SK-N-SH treated with all-trans-retinoic acid at 6 μM for 48 hours (cell line): ENCODE data around the gene DNAAF5.

Source experiments
- ATAC-seq: fragments of 200-7000 bp; cut with Tn5 transposase; 3 replicates; pipeline ENCODE4 v1.9.1; 2020; ENCODE audit warnings: mild to moderate bottlenecking, moderate library complexity
- ARNTL ChIP-seq: fragments of 450-650 bp; formaldehyde crosslinking; IDR thresholded peaks from 2 replicates; pipeline ENCODE4 v1.5.0; 2020; ENCODE audit warnings: low read depth, mild to moderate bottlenecking, moderate library complexity, borderline replicate concordance
- BACH2 ChIP-seq: fragments of 250-450 bp; sonication (Bioruptor Pico); IDR thresholded peaks from 2 replicates; pipeline ENCODE4 v1.9.0; 2021; ENCODE audit warnings: mild to moderate bottlenecking, borderline replicate concordance
- CSRNP3 ChIP-seq: fragments of 250-450 bp; sonication (Bioruptor Pico); IDR thresholded peaks from 2 replicates; pipeline ENCODE4 v1.5.1; 2021; ENCODE audit warnings: mild to moderate bottlenecking, moderate library complexity
- ESRRG ChIP-seq: fragments of 250-450 bp; sonication (Bioruptor Pico); IDR thresholded peaks from 2 replicates; pipeline ENCODE4 v1.6.1; 2021; ENCODE audit warnings: mild to moderate bottlenecking
- GLIS3 ChIP-seq: fragments of 250-450 bp; sonication (Bioruptor Pico); IDR thresholded peaks from 2 replicates; pipeline ENCODE4 v1.5.0; 2020; ENCODE audit warnings: mild to moderate bottlenecking, moderate library complexity
- OSR1 ChIP-seq: fragments of 250-450 bp; sonication (Bioruptor Pico); IDR thresholded peaks from 2 replicates; pipeline ENCODE4 v1.8.0; 2022; ENCODE audit warnings: moderate library complexity, mild to moderate bottlenecking, inconsistent platforms
- POU6F1 ChIP-seq: fragments of 250-450 bp; sonication (Bioruptor Pico); IDR thresholded peaks from 2 replicates; pipeline ENCODE4 v1.8.0; 2021; ENCODE audit warnings: low read depth, mild to moderate bottlenecking, moderate library complexity, borderline replicate concordance
- PPARA ChIP-seq: fragments of 250-450 bp; sonication (Bioruptor Pico); IDR thresholded peaks from 2 replicates; pipeline ENCODE4 v1.5.0; 2020; ENCODE audit warnings: mild to moderate bottlenecking, borderline replicate concordance
- RARB ChIP-seq: fragments of 250-450 bp; sonication (Bioruptor Pico); IDR thresholded peaks from 2 replicates; pipeline ENCODE4 v1.8.0; 2021; ENCODE audit warnings: mild to moderate bottlenecking, moderate library complexity
- SNAI2 ChIP-seq: fragments of 250-450 bp; sonication (Bioruptor Pico); IDR thresholded peaks from 2 replicates; pipeline ENCODE4 v1.5.0; 2020; ENCODE audit warnings: mild to moderate bottlenecking, moderate library complexity
- TOX ChIP-seq: fragments of 250-450 bp; sonication (Bioruptor Pico); IDR thresholded peaks from 2 replicates; pipeline ENCODE4 v1.8.0; 2021; ENCODE audit warnings: mild to moderate bottlenecking, moderate library complexity, borderline replicate concordance
- TSHZ2 ChIP-seq: fragments of 250-450 bp; sonication (Bioruptor Pico); IDR thresholded peaks from 2 replicates; pipeline ENCODE4 v1.5.0; 2020; ENCODE audit warnings: mild to moderate bottlenecking, moderate library complexity
- ZC3H10 ChIP-seq: fragments of 250-450 bp; sonication (Bioruptor Pico); IDR thresholded peaks from 2 replicates; pipeline ENCODE4 v1.5.1; 2021; ENCODE audit warnings: mild to moderate bottlenecking, moderate library complexity
- ZFP3 ChIP-seq: fragments of 250-450 bp; sonication (Bioruptor Pico); IDR thresholded peaks from 2 replicates; pipeline ENCODE4 v1.5.0; 2020; ENCODE audit warnings: mild to moderate bottlenecking, moderate library complexity
- ZFP30 ChIP-seq: fragments of 450-650 bp; formaldehyde crosslinking; IDR thresholded peaks from 2 replicates; pipeline ENCODE4 v1.5.0; 2022; ENCODE audit warnings: mild to moderate bottlenecking, moderate library complexity
- ZNF565 ChIP-seq: fragments of 450-650 bp; formaldehyde crosslinking; conservative IDR thresholded peaks from 2 replicates; pipeline ENCODE4 v1.5.0; 2020; ENCODE audit warnings: low read depth, mild to moderate bottlenecking, moderate library complexity
- ZNF8 ChIP-seq: fragments of 450-650 bp; formaldehyde crosslinking; IDR thresholded peaks from 2 replicates; pipeline ENCODE4 v1.5.0; 2020; ENCODE audit warnings: mild to moderate bottlenecking, moderate library complexity
- TF ChIP-seq, protein P1 (sequence below): fragments of 250-450 bp; sonication (Bioruptor Pico); IDR thresholded peaks from 2 replicates; pipeline ENCODE4 v1.8.0; 2020; ENCODE audit warnings: mild to moderate bottlenecking, moderate library complexity, borderline replicate concordance

DNAAF5 gene

DNA sequence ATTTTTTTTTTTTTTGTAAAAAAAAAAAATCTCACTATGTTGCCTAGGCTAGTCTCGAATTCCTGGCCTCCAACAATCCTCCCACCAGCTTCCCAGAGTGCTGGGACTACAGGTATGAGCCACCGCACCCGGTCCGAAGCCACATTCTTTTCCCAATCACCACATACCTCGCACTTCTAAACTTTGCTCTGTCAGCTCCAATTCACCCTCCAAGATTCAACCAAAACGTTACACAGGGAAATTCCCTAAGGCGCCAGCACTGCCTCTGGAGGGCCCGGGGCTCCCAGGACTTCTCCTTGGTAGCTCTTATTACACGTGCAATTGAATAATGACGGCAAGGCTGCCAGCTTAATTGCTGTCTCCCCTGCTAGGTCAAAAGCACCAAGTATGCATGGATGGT lies 10.3 kb upstream of the DNAAF5 start:
- ATAC-seq = no peak
- TF ChIP-seq ESRRG (CRISPR knock-in tag) (no peak), PPARA (CRISPR knock-in tag) (no peak), ARNTL (CRISPR knock-in tag) (no peak), ZC3H10 (CRISPR knock-in tag) (no peak), RARB (no peak), ZNF565 (CRISPR knock-in tag) (no peak), ZNF8 (CRISPR knock-in tag) (no peak), TSHZ2 (CRISPR knock-in tag) (no peak), BACH2 (CRISPR knock-in tag) (no peak), CSRNP3 (no peak), GLIS3 (CRISPR knock-in tag) (no peak), ZFP30 (CRISPR knock-in tag) (no peak)
- TF ChIP-seq, protein P1, sequence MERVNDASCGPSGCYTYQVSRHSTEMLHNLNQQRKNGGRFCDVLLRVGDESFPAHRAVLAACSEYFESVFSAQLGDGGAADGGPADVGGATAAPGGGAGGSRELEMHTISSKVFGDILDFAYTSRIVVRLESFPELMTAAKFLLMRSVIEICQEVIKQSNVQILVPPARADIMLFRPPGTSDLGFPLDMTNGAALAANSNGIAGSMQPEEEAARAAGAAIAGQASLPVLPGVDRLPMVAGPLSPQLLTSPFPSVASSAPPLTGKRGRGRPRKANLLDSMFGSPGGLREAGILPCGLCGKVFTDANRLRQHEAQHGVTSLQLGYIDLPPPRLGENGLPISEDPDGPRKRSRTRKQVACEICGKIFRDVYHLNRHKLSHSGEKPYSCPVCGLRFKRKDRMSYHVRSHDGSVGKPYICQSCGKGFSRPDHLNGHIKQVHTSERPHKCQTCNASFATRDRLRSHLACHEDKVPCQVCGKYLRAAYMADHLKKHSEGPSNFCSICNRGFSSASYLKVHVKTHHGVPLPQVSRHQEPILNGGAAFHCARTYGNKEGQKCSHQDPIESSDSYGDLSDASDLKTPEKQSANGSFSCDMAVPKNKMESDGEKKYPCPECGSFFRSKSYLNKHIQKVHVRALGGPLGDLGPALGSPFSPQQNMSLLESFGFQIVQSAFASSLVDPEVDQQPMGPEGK (CRISPR knock-in tag) = no peak
- TF ChIP-seq, all 23 proteins: peak for 0

GRCh38 chr7:716636-717035 lies 9.9 kb upstream of the DNAAF5 start:
- ATAC-seq = no peak

More at GRCh38 chr7:716636-717035, 9.9 kb upstream of the DNAAF5 start:
- TF ChIP-seq ZNF8 (CRISPR knock-in tag) (no peak), CSRNP3 (no peak), ARNTL (CRISPR knock-in tag) (no peak), TSHZ2 (CRISPR knock-in tag) (no peak), ZNF565 (CRISPR knock-in tag) (no peak), ZFP30 (CRISPR knock-in tag) (no peak), RARB (no peak), POU6F1 (CRISPR knock-in tag) (no peak), OSR1 (no peak), ESRRG (CRISPR knock-in tag) (no peak), ZFP3 (CRISPR knock-in tag) (no peak), SNAI2 (no peak), TOX (CRISPR knock-in tag) (no peak), PPARA (CRISPR knock-in tag) (no peak)
- TF ChIP-seq, protein P1 (CRISPR knock-in tag) = no peak
- TF ChIP-seq, all 23 proteins: peak for 0
